GM21526 (cell line): ENCODE results near the gene FITM1.

ENCODE experiments used
- ATAC-seq: cut with Tn5 transposase; IDR thresholded peaks from one replicate; pipeline ENCODE4 v1.9.1; 2021; ENCODE audit warnings: moderate library complexity; ENCODE audit not compliant: unreplicated experiment, low FRiP score

The FITM1 gene, protein sequence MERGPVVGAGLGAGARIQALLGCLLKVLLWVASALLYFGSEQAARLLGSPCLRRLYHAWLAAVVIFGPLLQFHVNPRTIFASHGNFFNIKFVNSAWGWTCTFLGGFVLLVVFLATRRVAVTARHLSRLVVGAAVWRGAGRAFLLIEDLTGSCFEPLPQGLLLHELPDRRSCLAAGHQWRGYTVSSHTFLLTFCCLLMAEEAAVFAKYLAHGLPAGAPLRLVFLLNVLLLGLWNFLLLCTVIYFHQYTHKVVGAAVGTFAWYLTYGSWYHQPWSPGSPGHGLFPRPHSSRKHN

DNA sequence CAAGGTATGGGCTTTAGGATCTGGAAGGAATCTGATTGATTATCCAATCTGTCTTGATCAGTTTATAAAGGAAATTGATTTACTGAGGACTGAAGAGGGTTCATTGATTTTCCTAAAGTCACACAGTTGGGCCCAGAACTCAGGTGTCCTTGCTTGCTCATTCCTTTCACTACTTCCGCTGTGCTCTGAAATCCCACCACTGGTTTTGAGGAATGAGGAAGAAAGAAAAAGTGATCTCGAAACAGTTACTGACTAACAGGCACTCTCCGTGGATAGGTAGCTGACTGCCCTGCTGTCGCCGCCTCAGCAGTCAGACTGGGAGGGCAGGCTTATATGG lies at the start of gene FITM1:
FITM1 (plus strand) TSS at position 280 of the 337 bp plus-strand sequence. CDS start 905 bp downstream, outside the sequence.
- ATAC-seq: no peak

DNA sequence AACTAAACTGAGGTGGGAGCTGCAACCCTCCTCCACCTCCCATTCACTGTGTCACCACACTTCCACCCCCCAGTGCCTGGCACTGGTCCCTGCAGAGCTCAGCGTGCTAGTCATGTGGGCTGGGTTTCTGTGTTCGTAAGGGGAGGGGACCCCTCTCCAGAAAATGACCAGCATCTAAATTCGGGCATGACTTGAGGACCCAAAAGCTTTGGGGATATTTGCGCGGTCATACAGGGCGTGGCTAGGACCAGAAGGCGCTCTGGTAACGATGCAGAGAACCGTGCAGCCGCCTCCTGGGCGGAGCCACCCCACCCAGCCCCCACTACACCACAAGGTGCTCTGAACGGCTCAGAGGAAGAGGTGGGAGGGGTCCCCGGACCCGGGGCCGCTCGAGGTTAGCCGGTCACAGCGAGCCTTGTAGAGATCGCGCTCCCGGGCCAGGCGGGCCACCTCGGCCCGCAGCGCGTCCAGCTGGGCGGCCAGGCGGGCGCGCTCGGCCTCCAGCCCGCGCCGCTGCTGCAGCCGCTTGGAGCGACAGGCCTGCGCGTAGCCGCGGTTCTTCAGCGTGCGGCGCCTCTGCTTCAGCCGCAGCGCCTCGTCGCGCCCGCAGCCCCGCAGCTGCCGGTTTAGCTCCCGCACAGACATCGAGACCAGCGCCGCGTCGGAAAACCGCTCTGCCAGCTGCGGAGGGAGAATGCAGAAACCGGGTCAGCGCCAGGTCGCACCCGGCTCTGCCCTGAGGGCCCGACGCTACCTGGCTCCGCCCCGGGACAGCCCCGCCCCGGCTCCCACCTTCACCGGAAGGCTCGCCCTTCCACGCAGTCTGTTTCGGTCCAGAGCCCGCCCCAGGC lies 49.3 kb upstream of the FITM1 start:
- peak; percentile 86 for ATAC-seq

DNA sequence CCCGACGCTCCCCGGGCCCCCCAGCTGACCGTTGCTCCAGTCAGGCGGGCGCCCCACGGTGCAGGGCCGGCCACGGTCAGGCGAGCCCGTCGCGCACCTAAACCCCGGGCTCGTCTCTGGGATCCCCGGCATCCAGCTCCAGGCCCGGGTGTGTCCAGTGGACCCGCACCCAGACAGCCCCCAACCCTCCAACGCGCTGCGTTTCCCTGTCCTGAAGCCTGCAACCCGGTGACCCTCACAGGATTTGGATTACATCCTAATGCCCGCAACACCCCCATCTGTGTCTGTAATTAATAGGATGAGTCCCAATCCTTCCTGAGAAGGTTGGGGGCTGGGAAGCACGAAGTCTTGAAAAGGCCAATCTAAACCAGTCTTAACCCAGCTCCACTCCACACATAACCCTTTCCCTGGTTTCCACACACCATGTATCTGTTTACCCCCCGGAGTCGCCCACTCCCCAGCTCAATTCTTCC lies 48.7 kb upstream of the FITM1 start:
- no peak for ATAC-seq

DNA sequence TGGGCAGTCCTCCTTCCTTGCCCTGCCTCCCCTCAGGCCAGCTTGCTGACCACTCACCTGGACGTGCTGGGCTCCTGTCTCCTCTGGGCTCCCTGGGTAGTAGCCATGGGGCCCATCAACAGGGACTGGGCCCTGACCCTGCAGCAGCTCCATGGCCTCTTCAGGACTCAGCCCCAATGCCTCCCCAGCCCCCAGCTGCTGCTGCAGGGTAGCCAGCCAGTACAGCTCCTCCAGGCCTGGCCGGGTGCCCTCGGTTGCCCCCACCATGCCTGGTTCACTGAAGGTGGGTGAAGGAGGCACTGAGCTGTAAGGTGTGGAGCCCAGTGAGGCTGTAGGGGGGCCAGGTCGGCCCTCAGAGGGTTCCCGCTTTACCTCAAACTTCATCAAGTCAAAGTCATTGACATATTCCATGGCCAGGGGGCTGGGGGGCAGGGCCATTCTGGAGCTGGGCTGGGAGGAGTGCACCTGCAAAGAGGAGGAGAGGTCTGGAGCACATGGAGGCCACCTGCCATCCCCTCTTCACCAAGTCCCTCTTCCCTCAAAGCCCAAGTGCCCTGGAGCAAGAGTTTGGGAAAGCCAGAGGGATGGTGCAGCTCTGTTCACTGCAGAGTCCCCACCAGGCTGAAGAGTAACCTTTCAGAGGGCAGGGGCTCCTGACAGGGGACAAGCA lies 47.9 kb upstream of the FITM1 start:
- ATAC-seq: no peak

DNA sequence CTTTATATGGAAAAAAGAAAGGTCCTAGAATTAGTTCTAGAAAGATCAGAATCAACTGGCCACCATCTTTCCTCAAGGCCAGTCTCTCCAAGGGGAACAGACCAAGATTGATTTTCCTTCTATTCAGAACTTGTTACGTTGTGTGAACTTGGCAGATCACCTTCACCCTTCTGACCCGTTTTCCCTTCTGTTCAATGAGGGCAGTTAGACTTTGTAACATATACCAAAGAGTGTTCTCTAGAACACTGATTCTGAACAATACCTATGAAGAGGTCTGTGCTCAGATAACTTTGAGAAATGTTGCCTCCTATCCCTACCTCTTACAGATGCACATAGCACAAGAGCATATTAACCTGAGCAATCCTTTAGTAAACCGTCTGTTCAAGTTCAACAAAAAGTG lies 47.0 kb upstream of the FITM1 start:
- ATAC-seq: no peak

DNA sequence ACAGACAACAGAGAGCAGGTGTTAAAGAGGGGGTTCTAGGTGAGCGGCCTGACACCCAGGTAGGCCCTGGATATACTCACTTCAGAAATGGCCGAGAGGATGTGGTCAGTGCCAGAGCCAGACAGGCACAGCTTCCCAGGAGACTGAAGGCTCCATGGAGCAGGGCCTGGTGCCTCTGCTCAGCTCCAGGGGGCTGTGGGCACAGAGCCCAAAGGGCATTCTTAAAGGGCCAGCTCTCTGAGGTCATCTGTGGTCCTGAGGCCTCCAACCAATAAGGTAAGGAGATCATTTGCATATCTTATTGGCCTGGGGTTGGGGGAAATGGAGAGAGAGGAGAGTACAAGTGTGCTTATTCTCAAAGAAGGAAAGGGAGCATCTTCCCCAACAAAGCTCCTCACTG lies 46.0 kb upstream of the FITM1 start:
- no peak for ATAC-seq

DNA sequence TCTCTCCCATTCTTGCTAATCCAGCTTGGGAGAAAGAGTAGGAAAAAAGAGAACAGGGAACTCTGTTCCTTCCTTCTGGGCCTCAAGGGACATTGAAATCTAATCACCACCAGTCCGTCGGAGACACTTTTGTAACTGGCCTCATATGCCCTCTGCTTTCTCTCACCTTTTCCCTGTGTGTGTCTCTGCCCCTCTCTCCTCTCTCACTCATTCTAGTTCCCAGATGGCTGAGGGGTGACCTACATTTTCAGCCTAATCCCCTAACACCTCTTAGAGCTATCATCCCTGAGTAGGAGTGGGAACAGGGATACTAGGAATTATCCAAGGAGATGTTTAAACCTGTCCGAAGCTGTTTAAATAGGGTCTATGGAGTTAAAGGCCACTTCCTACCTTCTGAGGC lies 45.2 kb upstream of the FITM1 start:
- no peak for ATAC-seq

DNA sequence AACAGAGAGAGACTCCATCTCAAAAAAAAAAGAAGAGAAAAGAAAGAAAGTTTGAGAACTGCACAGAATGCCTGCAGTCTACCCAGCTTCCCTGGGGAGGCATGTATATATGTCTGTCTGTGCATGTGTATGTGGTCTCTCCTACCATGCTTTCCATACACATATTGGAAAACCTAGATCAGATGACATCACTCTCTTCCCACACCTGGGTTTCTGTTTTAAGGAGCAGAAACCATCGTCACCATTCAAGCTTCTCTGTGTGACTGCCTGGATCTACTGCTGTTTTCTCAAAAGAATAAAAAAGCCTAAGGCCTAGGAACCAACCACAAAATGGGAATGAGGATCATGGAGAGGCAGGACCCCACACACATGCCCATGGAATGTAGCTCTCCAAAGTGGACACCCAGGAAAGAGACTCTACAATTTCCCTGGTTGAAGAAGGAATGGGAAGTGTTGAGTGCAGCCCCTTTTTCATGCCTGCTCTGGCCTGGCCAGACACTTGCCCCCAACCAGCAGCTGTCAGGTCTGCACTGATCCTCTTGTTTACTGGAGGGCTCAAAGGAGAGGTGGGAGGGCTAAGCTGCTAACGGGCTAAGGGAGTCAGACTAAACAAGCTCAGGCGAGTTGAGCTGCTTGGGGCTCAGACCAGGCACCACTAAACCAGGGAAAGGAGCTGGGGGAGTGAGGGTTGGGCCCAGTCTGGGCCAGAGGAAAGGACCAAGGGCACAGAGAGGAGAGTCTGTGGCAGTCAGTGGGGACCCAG lies 44.1 kb upstream of the FITM1 start:
- ATAC-seq: no peak

DNA sequence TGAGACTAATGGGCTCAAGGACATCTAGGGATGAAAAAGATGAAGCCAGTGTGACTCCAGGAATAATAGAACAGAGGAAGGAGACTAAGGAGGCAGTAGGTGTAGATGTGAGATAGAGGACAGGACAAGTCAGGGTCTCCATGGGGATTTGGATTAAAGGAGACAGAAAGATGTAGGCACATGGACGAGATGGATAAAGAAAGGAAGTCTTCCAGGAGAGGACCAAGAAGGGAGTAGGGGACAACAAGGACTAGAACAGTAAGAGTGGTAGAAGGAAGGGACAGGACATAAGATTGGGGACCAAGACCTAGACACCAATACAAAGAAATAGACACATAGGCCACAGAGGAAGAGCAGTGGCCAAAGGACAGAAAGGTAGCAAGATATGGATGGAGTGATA lies 43.5 kb upstream of the FITM1 start:
- ATAC-seq: no peak

DNA sequence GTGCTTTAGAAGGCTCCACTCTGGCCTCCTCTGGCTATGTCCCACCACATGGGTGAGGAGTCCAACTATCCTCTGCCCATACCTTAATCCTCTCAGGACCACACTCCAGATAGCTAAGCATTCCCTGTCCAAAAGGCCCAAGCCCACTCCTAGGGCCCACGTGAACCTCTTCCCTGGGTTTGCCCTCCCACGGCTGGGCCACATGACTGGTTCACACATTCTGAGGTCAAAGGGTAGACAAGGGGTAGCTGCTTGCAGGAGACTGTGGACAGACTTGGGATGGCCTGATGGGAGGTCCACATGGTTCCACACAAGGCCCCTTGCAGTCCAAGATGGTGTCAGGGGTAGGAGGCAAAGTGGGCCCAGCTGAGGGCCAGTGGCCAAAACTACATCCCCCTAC lies 42.4 kb upstream of the FITM1 start:
- ATAC-seq: no peak

DNA sequence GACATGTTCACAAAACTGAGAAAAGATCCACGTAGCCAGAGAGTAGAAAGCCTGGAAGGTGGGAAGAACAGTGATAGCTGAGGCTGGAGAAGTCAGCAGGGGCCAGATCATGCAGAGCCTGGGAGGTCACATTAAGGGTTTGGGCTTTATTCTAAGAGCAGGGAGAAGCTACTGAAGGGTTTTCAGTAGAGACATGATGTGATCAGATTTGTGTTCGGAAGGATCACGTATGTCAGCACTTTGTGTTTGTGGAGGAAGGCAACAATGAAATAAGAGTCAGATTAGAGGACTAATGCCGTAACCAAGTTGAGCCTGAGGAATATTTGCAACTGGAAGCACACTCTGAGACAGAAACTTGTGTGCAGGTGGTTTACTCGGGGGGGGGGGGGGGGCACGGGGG lies 40.6 kb upstream of the FITM1 start:
- ATAC-seq: no peak

DNA sequence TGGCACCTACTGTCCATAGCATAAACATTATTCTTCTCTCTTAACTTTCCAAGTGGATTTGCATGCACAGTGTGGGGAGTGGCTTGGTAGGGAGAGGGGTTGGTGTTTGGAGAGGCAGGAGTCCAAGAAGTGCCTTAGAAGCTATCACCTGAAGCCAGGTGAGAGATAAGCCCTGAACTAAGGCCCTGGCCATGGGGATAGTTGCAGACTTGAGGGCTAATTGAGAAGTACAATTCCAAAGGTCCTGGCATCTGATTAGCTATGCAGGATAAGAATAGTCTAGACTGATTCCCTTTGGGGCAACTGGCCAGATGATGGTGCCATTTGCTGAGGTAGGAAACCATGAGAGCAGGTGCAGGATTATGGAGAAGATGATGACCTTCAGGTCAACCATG lies 38.4 kb upstream of the FITM1 start:
- ATAC-seq: no peak

DNA sequence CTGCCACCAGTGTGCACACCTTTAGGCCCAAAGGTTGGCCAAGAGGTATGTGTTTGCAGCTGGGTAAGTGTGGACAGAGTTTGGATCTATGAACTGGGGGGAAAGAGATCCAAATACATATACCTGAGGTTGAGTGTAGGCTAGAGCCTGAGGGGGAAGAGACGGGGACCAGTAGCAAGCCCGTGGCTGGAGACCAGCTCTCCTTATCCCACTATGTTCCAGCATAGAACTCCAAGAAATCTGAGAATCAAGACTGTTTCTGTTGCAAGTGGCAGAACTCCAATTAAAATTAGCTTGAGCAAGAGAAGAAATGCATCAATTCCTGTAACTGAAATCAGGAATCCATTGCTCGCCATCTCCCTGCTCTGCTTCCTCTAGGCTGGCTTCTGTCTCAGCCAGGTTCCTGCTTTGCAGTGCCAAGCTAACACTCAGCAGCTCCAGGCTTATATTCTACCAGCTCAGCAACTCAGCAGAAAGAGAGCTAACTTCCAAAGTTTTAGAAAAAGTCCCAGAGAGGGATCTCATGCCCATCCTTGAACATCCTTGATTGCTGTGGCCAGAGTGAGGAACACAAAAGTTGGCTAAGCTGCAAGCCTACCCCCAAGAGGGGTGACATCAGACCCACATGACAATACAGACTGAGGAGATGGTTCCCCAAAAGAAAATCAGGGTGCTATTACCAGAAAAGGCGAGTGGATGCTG lies 37.8 kb upstream of the FITM1 start:
- no peak for ATAC-seq

DNA sequence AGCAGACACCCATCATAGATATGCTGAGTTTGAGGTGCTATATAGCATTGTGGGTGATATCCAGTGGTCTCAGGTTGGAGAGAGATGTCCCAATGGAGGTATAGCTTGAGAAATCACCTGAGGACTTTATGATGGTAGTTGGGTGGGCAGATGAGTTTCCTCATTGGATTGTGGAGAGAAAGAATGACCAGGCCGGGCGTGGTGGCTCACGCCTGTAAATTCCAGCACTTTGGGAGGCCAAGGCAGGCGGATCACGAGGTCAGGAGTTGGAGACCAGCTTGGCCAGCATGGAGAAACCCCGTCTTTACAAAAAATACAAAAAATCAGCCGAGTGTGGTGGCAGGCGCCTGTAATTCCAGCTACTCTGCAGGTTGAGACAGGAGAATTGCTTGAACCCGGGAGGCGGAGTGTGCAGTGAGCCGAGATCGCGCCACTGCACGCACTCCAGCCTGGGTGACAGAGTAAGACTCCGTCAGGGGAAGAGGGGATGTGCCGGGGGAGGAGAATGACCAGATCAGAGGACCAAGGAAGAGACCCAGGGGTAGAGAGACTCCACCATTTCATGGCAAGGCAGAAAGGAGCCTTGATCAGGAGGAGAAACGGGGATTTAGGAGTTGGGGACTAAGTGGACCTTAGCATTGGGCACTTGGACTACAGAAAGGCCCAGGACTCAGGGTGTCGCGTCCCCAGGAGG lies 37.1 kb upstream of the FITM1 start:
- no peak for ATAC-seq

DNA sequence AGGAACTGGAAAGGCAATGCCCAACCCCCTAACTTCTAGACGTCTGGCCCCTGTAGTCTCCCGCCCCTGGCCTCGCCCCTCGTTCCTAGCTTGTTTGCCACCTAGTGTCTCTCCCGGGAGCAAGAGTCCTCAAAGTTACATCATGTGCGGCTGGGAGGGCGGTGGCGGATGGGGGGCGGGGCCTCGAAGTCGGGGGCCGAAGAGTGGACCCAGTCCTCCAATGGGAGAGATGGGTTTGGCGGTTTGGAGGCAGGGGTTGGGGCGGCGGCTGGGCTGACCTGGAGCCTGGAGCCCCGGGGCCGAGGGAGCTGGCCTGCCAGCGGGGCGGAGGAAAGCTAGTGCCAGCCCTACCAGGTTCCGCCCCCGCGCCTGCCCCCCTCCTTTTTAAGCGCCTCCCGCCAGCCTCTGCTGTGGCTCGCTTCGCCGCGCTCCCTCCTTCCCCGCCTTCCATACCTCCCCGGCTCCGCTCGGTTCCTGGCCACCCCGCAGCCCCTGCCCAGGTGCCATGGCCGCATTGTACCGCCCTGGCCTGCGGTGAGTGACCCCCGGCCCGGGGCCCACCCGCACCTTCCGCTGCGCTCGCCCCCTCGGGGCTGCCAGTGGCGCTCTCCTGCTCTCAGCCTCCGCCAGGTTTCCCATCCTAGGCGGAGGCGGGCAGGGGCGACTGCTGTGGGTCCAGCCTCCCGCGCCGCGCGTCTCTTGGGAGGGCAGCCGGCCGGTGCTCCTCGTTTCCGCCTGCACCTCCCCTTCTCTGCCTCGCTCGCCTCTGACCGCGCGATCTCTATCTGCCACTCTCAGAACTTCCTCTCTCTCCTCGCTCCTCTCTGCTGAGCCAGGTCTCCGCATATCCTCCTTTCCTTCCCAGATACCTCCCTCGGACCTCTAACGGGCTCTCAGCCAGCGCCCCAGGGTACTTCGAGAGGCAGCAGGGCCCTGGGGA lies 36.3 kb upstream of the FITM1 start, which contains the start of gene PCK2:
PCK2 (plus strand) TSS at position 411 of the 940 bp plus-strand sequence; CDS start at position 506, 95 bp downstream.
- peak; percentile 44 for ATAC-seq

DNA sequence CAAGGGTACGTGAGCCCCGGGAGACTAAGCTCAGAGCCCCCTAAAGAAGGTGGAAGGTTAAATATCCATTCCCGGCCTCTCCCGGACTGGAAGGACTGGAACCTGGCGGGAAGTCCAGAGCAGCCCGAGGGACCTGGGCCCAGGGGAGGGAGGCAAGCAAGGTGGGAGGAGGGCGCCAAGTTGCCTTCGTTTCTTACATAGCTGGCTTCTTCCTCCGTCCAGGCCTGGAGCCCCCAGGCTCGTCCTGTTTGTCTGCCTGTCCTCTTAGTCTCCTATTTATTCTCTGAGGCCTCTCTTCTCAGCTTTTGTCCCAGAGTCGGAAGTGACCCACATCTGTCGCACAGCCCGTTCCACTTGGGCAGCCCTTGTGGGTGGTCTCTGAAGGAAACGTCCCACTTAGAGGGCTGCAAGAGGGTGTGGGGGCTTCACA lies 35.6 kb upstream of the FITM1 start:
- no peak for ATAC-seq

DNA sequence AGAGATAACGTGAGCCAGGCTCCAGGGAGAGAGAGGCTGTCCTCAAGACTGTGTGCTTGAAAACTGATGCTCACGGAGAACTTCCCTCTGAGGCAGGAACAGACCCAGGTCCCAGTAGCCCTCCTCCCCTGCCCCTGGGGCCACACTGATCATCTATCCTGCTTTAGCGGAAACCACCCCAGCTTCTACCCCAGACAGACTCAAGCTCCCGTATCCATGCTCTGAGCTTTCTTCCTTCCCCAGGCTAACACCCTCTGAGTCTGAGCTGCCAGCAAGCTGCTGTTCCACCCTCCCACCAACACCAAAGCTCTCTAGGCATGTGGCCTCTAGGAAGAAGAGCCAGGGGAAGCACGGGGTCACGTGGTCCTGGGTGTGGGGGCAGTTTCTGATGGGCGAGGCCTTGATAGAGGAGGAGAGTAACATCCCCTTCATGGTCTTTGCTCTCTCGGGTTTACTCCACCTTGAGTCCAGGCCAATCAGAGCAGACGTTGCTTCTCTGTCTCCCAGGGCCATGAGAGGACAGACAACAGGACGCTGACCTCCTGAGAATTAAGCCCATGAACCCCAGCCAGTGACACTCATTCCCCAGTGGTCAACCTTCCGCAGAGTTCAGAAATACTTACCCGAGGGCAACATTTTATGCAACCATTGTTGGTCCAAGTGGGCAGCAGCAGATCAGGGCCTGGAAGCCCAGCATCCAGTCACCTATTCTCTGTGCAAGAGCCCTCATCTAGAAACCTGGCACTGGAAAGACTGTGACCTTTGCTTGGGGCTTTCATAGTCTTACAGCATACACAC lies 35.0 kb upstream of the FITM1 start:
- peak; percentile 45 for ATAC-seq
